ENCODE data around the gene GLOD4. TPM values are rescaled to one million over a fixed set of nuclear protein-coding genes. Genes with fewer than 3 reads are reported as not detected.

Gene GLOD4
- total and polyA plus RNA-seq, 12 donors: 29.8 to 107 (median 74.3) TPM

- Histone ChIP-seq H3K4me3 (no peak overlapping the region), H3K27me3 (no peaks in the 10 kb centered on the region), H3K4me1 (replicated peaks in 1 of 2) (no peaks in the 10 kb centered on the region), H3K36me3 (replicated peaks in 1 of 2) (peaks cover 0 to 40% of the 10 kb centered on the region in 2 donors), H3K27ac (no peak overlapping the region), H3K9me3 (replicated peaks in 1 of 3) (no peaks in the 10 kb centered on the region)
- intact Hi-C loops (cut with DNase I): no loop called here
- WGBS, 4 donors: 71 to 83% (median 76%) methylated on average over 18 of the region's 18 CpGs
- peak in 3 of 7 donors; percentile 21 to 30 (median 27) for DNase-seq
- TF ChIP-seq CTCF (IDR thresholded peaks at IDR 0.05): no peak
- TF ChIP-seq POLR2A (IDR thresholded peaks at IDR 0.05): no peak
These were observed 41.7 kb downstream of the GLOD4 start for GRCh38 chr17:740240-741017.

- H3K36me3 ChIP-seq (replicated peaks in 1 of 2): peaks cover 0 to 20% of the 10 kb centered on the region in 2 donors
- intact Hi-C loops (cut with DNase I): no loop called here
- DNase-seq: no peak
- TF ChIP-seq POLR2A (IDR thresholded peaks at IDR 0.05): no peak
- TF ChIP-seq CTCF (IDR thresholded peaks at IDR 0.05): no peak
- H3K27me3 ChIP-seq: no peaks in the 10 kb centered on the region
- no peak overlapping the region for H3K4me3 ChIP-seq
- no peak overlapping the region for H3K27ac ChIP-seq
- H3K4me1 ChIP-seq (replicated peaks in 1 of 2): no peaks in the 10 kb centered on the region
- 92 to 97% (median 95%) methylated on average over 12 to 13 of the region's 13 CpGs for WGBS, 4 donors
- H3K9me3 ChIP-seq (replicated peaks in 1 of 3): no peaks in the 10 kb centered on the region
These were observed 44.4 kb downstream of the GLOD4 start for GRCh38 chr17:737561-738113.

GRCh38 chr17:733743-734142, 48.3 kb downstream of the GLOD4 start:
- H3K4me3 ChIP-seq: peak overlapping the region in 1 of 4 donors; percentile 98
- no peaks in the 10 kb centered on the region for H3K36me3 ChIP-seq (replicated peaks in 1 of 2)
- no peak overlapping the region for H3K27ac ChIP-seq
- WGBS, 4 donors: 77 to 84% (median 79%) methylated on average over 10 of the region's 10 CpGs
- no peaks in the 10 kb centered on the region for H3K9me3 ChIP-seq (replicated peaks in 1 of 3)
- H3K27me3 ChIP-seq: no peaks in the 10 kb centered on the region
- no peak for TF ChIP-seq CTCF (IDR thresholded peaks at IDR 0.05)
- TF ChIP-seq POLR2A (IDR thresholded peaks at IDR 0.05): no peak
- intact Hi-C loops (cut with DNase I): no loop called here
- H3K4me1 ChIP-seq (replicated peaks in 1 of 2): no peaks in the 10 kb centered on the region
- DNase-seq: no peak

- 9 to 27% (median 18%) methylated on average over 17 to 57 of the region's 57 CpGs for WGBS, 4 donors
- H3K27me3 ChIP-seq: no peaks in the 10 kb centered on the region
- H3K4me3 ChIP-seq: peak overlapping the region in 2 of 4 donors; percentile 43 to 98
- H3K4me1 ChIP-seq (replicated peaks in 1 of 2): no peaks in the 10 kb centered on the region
- no peak for TF ChIP-seq POLR2A (IDR thresholded peaks at IDR 0.05)
- TF ChIP-seq CTCF (IDR thresholded peaks at IDR 0.05): no peak
- no peaks in the 10 kb centered on the region for H3K36me3 ChIP-seq (replicated peaks in 1 of 2)
- peak overlapping the region in 3 of 5 donors; percentile 39 to 71 (median 67) for H3K27ac ChIP-seq
- peak; percentile 29 to 71 (median 47) for DNase-seq
- no peaks in the 10 kb centered on the region for H3K9me3 ChIP-seq (replicated peaks in 1 of 3)
- intact Hi-C loops (cut with DNase I): no loop called here
These were observed 49.0 kb downstream of the GLOD4 start for GRCh38 chr17:732902-733720.
